Measurements from ENCODE around the gene FAH. TPM values are rescaled to one million over a fixed set of nuclear protein-coding genes. Genes with fewer than 3 reads are reported as not detected.

Gene FAH
- total and polyA plus RNA-seq, 2 experiments from 2014 or later, result 18.2 to 46.4 TPM

DNA sequence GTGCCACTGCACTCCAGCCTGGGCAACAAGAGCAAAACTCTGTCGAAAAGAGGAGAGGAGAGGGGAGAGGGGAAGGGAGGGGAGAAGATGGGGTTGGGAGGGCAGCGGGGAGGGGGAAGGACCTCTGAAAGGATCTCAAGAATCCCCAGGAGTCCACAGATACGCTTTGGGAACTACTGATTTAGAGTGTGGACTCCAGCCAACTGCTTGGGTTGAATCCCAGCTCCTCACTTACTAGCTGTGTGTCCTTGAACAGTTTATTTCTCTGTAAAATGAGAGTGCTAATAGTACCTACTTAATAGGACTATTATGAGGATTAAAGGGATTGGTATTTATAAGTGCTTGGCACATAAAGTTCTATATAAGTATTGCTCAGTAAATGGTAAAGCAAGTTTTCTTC lies 45.0 kb upstream of the FAH start:
- H3K27me3 ChIP-seq, result no peaks in the 10 kb centered on the region

DNA sequence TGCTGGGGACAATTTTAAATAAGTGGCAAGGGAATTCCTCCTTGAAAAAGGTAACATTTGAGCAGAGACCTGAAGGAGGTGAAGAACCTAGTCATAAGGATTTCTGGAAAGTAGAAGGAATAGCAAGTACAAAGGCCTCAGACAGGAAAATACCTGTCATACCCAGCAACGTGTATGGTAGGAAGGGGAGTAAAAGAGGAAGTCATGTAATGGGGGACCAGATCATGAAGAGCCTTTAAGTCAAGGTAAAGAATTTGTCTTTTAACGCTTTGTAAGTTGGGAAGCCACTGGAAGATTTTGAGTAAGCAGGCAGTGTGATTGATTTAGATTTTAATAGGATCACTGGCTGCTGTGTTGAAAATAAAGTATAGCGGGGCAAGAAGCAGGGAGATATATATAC lies 43.4 kb upstream of the FAH start:
- Histone ChIP-seq H3K4me3 (no peak overlapping the region), H3K27ac (no peak overlapping the region), H3K4me1 (ENCODE audit: low read depth) (peaks cover 17% of the 10 kb centered on the region), H3K36me3 (no peaks in the 10 kb centered on the region), H3K27me3 (no peaks in the 10 kb centered on the region), H3K9me3 (ENCODE audit: low read depth) (no peaks in the 10 kb centered on the region)
- TF ChIP-seq, protein P1, sequence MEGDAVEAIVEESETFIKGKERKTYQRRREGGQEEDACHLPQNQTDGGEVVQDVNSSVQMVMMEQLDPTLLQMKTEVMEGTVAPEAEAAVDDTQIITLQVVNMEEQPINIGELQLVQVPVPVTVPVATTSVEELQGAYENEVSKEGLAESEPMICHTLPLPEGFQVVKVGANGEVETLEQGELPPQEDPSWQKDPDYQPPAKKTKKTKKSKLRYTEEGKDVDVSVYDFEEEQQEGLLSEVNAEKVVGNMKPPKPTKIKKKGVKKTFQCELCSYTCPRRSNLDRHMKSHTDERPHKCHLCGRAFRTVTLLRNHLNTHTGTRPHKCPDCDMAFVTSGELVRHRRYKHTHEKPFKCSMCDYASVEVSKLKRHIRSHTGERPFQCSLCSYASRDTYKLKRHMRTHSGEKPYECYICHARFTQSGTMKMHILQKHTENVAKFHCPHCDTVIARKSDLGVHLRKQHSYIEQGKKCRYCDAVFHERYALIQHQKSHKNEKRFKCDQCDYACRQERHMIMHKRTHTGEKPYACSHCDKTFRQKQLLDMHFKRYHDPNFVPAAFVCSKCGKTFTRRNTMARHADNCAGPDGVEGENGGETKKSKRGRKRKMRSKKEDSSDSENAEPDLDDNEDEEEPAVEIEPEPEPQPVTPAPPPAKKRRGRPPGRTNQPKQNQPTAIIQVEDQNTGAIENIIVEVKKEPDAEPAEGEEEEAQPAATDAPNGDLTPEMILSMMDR (IDR thresholded peaks at IDR 0.05; ENCODE audit: low read depth, low read length), result no peak
- DNase-seq (ENCODE audit: low read depth in 1 of 2, low spot score in 1 of 2), result no peak

More for the DNA sequence above, 45.0 kb upstream of the FAH start:
- DNase-seq (ENCODE audit: low read depth in 1 of 2, low spot score in 1 of 2), result peak in 1 of 2 donors; percentile 31
- H3K4me1 ChIP-seq (ENCODE audit: low read depth), result peaks cover 17% of the 10 kb centered on the region
- H3K36me3 ChIP-seq, result no peaks in the 10 kb centered on the region
- no peaks in the 10 kb centered on the region for H3K9me3 ChIP-seq (ENCODE audit: low read depth)
- H3K4me3 ChIP-seq, result no peak overlapping the region
- no peak overlapping the region for H3K27ac ChIP-seq
- TF ChIP-seq, protein P1 (IDR thresholded peaks at IDR 0.05; ENCODE audit: low read depth, low read length), result no peak

DNA sequence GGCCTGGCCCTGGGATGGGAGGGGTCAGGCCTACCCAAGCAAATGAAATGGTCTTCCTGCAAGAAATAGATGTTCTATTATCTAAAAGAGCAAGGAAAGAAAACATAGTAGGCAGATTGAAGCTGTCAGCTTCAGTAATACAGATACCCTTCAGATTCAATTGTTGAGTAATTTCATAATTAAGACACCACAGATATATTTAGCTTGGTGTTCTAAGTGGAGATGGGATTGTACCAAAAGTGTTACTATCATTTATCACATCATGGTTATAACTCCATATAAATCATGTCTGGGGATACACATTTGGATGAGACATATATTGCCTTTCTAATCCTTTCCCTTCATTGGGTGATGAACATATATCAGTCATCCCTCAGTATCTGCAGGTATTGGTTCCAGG lies 41.9 kb upstream of the FAH start:
- H3K27ac ChIP-seq, result no peak overlapping the region
- no peaks in the 10 kb centered on the region for H3K27me3 ChIP-seq
- TF ChIP-seq, protein P1 (IDR thresholded peaks at IDR 0.05; ENCODE audit: low read depth, low read length), result no peak
- no peaks in the 10 kb centered on the region for H3K36me3 ChIP-seq
- no peak for DNase-seq (ENCODE audit: low read depth in 1 of 2, low spot score in 1 of 2)
- peaks cover 10% of the 10 kb centered on the region for H3K4me1 ChIP-seq (ENCODE audit: low read depth)
- no peaks in the 10 kb centered on the region for H3K9me3 ChIP-seq (ENCODE audit: low read depth)
- no peak overlapping the region for H3K4me3 ChIP-seq

DNA sequence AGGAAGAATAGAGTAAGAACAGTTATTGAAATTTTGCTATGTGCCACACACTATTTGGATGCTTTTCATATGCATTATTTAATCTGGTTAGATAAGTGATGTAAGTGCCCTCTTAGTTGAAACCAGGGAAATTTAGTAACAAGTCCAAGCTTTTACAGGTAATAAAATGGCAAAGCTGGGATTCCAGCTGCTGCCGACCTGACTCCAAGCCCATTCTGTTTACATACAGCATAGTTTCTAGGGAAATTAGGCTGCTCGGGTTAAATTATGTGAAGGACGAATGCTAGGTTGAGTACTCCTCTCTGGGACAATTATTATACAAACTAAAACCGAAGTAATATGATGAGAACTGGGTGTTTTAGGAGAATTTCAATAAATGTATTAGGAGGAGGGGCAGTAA lies 38.7 kb upstream of the FAH start:
- Histone ChIP-seq H3K9me3 (ENCODE audit: low read depth) (no peaks in the 10 kb centered on the region), H3K4me3 (no peak overlapping the region), H3K4me1 (ENCODE audit: low read depth) (peaks cover 11% of the 10 kb centered on the region), H3K36me3 (no peaks in the 10 kb centered on the region), H3K27ac (no peak overlapping the region), H3K27me3 (no peaks in the 10 kb centered on the region)
- TF ChIP-seq, protein P1 (IDR thresholded peaks at IDR 0.05; ENCODE audit: low read depth, low read length), result no peak
- no peak for DNase-seq (ENCODE audit: low read depth in 1 of 2, low spot score in 1 of 2)

DNA sequence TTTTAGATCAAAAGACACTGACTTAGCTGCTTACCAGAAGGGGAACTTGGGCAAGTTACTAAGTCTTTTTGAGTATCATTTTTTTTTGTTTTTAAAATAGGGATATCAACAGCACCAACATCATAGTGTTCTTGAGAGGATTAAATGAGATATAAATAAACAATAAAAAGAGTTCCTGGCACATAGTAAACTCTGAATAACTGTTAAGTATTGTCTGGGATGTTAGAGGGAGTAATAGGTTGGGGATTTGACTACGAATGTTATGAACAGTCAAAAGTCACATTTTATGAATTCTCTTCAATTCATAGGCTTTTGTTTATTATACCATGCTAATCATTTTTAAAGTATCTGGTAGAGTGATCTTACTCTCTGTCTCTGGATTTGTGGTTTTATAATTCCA lies 37.8 kb upstream of the FAH start:
- Histone ChIP-seq H3K4me1 (ENCODE audit: low read depth) (peaks cover 18% of the 10 kb centered on the region), H3K9me3 (ENCODE audit: low read depth) (no peaks in the 10 kb centered on the region), H3K27ac (no peak overlapping the region), H3K36me3 (no peaks in the 10 kb centered on the region), H3K27me3 (no peaks in the 10 kb centered on the region), H3K4me3 (no peak overlapping the region)
- TF ChIP-seq, protein P1 (IDR thresholded peaks at IDR 0.05; ENCODE audit: low read depth, low read length), result no peak
- DNase-seq (ENCODE audit: low read depth in 1 of 2, low spot score in 1 of 2), result no peak

DNA sequence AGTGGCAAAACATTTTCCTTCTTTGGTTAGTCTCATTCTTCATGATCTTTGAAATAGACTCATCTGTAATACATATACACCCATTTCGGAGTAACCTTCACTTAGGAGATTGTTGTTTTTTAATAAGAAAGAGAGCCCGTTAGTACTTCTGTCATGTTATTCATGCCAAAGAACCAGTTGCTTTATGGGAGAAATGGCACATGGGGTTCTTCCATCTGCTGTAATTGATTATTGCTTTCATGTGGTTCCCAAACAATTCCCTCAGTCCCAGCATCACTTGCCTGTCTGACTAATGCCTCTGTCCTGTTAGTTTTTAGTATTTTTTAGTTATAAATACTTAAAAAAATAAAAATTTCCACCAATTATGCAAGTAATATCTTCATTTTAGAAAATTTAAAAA lies 33.8 kb upstream of the FAH start:
- TF ChIP-seq, protein P1 (IDR thresholded peaks at IDR 0.05; ENCODE audit: low read depth, low read length), result no peak
- no peak overlapping the region for H3K27ac ChIP-seq

More for the DNA sequence above, 33.8 kb upstream of the FAH start:
- Histone ChIP-seq H3K4me1 (ENCODE audit: low read depth) (peaks cover 40% of the 10 kb centered on the region), H3K9me3 (ENCODE audit: low read depth) (no peaks in the 10 kb centered on the region), H3K36me3 (peaks cover 3% of the 10 kb centered on the region), H3K27me3 (peaks cover 4% of the 10 kb centered on the region), H3K4me3 (no peak overlapping the region)
- DNase-seq (ENCODE audit: low read depth in 1 of 2, low spot score in 1 of 2), result no peak

Data from cardiac muscle cell (in vitro differentiated cells and primary cell).